Amniotic stem cell (primary cell): ENCODE data around the gene ADRB1.

ENCODE experiments used
- DNase-seq: peaks from one replicate; lab custom pipeline; 2025; lab: John Stamatoyannopoulos, UW

Gene ADRB1

DNA sequence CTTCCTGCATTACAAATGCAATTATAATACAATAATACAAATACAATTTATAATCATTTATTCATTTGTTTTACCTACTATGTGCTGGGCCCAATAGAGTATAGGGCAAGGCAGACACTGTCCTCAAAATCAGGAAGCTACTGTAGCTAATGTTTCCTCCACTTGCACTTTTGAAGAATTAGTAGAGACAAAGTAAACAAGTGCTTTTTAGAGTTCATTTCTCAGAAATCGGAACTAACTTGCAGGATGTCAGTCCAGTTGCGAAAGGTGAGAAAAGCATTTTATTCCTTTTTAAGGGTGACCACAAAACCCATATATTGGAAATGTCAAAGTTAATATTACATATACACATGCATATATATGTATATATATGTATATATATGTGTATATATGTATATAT lies 14.2 kb downstream of the ADRB1 start:
- no peak for DNase-seq

DNA sequence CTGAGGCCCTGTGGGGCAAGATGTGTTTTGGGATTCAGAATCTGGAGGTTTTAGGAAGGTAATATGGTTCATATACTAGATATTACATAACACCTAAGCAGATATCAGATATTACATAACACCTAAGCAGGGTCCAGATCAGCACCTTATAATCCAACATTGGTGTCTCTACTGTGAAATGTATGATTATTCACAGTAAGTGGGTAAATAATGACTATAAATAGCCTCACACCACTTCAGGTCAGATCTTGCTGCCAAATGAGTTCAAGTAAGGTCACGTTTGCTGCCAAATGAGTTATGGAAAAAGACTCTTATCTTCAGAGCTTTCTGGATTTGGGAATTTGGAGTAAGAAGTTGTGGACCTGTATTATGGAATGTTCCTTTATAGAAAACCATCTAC lies 14.6 kb downstream of the ADRB1 start:
- DNase-seq = no peak

DNA sequence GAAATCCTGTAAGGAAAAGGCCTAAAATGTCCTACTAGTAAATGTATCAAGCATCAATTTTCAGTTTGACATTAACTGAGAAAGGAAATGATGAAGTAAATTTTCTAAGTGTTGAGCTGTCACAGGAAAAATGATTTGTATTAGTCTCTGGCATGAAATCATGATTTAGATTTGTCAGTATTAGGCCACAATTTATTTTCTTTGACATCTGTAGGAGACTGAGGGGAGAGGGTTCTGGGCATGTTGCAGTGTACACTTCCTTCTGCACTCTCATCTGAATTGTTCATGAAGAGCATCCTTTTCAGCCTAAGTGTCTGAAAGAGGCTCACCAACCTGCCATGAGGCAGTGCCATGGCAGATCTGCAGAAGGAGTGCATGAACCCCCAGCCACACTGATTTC lies 15.9 kb downstream of the ADRB1 start:
- DNase-seq = no peak

DNA sequence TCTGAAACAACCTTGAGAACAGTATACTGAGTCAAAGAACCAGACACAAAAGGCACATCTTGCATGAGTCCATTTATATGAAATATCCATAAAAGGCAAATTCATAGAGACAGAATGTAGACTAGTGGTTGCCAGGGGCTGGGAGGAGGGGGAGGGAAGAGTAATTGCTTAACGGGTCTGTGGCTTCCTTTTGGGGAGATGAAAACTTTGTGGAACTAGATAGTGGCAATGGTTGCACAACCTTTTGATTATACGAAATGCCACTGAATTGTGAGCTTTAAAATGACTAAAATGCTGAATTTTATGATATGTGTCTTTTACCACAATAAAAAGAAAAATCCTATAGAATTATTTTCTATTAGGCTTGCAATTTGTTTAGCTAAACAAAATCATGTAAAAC lies 16.8 kb downstream of the ADRB1 start:
- no peak for DNase-seq

DNA sequence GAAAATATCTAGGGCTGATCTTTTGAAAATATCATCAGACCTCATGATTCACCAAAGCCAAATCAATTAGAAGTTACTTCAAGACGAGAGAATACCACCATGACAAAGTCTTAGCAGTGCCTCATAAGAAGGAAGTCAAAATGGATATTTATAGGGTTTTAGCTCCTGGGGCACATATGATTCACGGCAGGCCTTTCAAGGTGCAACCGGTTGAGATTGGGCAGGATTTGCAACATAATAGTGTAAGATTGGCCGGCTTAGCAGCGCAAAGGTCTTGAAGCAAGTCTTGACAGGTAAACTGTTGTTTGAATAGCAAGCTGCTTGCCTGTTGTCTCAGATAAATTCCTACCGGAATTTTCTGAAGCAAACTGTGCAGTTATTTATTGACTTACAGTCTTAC lies 17.5 kb downstream of the ADRB1 start:
- DNase-seq = no peak

DNA sequence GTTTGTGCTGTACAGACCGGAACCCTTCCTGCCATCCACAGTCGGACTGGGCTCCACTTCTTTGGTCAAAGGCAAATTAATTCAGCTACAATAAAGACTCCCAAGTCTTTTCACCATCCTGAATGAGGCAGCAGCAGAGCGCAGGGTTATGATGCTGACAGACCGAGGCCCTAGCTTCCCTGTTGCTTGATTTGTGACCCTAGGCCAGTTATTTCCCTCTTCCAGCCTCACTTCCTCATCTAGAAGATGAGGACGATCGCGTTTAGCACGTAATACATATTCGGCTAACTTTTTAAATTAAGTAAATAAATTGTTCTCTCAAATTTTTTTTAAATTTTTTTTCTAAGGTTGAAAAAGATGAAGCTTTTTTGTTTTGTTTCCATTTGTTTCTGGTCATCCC lies 18.1 kb downstream of the ADRB1 start:
- DNase-seq = no peak

DNA sequence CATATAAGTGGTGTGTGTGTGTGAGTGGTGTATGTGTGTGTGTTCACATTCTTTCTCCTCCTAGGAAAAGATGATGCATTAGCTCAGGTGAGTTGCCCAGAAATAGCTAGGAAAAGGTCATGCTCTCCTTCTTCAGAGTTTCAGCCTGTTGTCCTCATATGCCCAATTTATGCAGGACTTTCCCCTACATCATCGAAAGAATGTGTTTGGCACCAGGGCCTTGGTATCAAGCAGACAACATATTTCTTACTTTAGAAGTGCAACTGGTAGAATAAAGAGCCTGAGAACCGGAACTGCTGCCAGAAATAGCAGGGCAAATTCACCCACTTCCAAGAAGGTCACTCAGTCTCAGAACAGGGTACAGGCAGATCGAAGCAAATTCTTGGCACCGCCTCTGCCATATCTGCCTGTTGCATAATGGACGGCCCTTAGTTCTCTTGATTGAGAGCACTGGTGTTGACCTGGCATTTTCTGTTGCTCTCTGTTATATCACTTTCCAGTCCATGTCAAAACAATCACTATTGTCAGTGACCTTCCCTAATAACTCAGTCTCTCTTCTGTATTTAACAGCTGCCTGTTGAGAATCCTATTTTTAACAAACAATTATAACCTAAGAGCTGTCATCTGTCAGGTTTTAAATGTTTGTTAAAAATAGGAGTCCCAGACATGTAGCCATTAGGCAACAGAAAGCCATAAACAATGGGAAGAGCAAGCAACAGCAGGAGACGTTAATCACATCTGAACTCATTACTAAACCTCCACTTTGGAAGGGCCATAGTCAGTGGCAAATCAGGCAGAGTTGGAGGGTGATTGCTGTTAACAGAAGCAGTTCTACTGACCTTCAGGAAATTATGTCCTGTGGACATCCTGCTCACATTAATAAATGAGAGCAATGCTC lies 20.7 kb downstream of the ADRB1 start:
- no peak for DNase-seq

DNA sequence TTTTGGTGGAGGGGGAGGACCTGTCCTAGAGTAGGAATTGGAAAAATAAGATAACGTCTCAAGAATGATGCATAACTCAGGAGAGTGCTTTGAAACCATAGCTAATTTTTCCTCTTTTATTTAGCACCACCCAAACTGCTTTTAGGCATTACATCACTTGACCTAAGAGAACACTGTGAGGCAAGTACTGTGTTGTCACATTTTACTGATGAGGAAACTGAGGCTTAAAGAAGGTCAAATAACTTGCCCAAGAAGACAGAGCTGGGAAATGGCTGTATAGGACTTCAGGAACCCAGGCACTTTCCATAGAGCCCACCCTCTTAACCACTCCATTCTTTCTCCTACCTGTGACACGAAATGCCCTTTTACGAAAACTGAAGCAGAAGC lies 21.4 kb downstream of the ADRB1 start:
- DNase-seq = no peak

DNA sequence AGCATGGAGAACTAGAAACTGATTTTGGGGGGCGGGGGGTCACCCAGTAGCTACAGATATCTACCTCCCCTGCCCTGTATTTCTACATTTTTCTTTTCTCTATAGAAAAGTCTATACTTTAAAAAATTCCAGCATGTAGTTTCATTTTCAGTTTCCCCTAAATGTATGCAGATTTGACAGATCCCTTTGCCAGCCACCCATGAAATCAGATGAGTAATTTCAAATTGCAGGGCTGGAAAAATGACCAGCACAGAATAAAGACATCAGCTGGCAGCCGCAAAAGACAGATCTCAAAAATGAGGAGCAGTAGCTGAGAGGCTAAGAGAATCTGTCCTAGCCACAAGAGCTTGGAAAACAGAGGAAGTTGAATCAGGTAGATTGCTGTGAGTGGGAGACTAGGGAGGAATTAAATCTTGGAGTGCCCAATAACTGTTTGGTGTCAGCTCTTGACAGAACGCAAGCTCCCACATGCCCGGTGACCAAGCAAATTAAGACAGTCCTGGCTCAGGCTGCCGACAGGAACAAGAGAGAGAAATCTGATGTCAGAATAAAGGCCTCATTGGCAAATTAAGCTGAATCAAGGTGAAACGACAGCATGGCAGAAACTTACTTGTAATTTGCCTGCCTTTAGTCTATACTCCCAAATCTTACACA lies 24.5 kb downstream of the ADRB1 start:
- DNase-seq = peak; percentile 13

DNA sequence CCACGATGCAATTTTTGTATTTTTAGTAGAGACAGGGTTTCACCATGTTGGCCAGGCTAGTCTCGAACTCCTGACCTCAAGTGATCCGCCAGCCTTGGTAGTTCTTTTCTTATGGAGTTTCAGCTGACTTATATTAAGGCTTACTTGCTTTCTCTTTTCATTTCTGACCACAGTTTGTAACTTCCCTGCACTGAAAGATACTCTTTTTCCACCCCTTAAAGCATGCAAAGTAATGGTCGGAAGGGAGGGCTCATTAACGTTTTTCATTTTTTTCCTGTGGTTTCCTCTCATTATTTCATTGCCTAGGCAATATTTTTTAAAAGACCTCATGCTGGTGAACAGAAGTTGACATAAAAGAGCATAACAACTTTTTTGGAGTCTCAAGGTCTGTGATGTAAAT lies 27.0 kb downstream of the ADRB1 start:
- DNase-seq = no peak

DNA sequence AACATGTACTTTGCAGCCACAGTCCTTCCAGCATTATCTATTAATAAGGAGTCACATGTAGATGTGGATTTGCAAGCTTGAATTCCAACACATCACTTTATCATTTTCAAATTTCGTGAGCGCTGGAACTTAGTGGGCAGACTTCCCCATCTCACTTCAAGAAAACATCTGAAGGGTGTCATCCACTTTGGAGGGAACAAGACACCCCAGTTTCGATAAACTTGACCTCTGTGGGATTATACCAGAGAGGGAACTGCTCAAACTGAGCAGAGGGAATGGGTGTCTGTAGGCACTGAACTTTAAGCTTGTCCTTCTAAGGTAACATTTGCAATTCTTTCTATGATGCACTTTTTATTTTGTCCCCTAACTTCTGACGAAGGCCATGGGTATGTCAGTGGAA lies 27.5 kb downstream of the ADRB1 start:
- no peak for DNase-seq

DNA sequence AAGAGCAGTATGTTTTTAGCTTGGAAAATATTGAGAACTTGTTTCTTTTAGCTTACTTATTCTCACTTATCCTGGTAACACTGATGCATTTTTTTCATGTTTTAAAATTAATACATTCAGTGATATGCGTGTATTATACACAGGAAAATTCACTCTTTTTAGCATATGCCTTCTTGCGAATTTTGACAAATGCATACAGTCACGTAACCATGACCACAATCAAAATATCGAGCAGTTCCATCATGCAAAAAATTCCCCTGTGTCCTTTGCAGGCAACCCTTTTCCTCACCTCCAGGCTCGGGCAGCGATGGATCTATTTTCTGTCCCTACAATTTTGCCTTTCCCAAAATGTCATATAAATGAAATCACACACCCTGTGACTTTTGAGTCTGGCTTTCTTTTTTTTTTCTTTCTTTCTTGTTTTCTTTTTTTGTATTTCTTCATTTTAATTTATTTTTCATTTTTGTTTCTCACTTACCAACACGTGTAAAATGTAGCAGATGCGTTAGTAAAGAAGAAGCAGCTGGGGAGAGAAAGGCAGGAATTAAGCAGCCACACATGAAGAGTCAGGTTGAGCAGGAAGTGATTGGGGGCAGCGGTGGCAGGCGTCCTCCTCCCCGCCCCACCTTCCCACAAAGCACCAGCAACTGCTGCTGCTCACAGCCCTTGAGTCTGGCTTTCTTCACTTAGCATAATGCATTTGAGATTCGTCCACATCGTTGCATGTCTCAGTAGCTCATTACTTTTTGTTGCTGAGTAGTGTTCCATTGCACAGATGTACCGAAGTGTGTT lies 29.9 kb downstream of the ADRB1 start:
- no peak for DNase-seq

DNA sequence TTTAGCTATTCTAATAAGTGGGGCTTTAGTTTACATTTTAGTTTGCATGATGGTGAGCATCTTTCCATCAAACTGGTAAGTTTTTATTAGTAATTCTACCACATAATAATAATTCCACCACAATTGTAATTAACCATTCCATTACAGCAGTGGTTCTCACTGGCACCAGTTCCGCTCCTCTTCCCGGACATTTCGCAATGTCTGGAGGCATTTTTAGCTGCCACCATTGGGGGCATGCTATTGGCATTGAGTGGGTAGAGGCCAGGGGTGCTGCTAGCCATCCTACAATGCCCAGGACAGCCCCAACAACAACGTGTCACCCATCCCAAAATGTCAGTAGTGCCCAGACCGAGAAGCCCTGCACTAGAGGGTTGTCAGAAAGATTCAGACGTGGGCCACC lies 31.4 kb downstream of the ADRB1 start:
- DNase-seq = no peak

DNA sequence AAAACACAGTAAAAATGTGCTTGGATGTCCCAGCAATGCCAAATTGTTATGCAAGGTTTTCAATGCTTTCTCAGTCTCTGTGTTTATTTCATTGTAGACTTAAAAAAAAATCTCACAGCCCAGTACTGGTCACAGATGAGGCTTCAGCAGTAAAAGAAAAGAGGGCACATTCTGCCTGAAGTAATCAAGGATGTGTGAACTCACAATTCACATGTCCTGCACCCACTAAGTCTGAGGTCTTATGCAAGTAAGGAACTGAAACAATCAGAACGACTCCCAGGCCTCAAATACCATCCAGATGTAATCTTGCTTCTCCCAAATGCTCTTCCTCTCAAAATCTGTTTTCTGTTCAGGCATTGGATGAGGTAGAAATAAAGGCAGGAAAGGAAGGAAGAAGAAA lies 33.7 kb downstream of the ADRB1 start:
- no peak for DNase-seq

DNA sequence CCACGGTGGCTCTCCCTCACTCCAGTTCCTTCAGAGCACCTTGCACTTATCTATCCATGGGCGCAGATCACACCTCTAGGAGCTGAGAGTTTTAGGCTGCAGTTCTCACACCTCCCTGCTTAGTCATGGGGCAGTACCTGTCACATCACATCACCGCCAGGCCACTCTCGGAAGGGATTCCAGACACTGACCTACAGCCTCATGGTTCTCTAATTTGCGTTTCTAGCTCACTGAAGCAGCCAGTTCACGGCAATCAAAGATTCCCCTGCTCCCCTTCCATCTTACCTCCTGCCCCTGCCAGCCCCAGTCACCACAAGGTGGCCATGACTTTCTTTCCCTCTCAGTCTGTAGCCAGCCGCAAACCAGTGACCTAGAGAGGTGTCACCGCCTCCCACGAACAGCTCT lies 34.2 kb downstream of the ADRB1 start:
- DNase-seq = no peak

DNA sequence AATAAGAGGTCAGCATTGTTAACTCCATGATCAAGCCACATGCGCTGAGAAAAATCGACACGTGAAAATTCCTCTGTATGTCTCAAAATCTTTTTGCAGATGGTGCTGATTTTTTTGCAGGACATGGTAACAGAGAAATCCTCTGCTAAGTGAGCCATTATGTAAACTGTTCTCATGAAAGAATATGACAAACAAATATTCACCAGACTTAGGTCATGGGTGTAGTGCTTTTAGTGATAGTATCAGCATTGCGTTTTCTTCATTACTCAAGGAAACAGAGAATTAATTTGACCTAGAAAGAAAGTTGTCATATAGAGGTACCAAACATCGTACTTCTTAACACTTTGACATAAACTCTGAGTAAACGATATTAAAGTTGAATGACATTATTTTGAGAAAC lies 34.7 kb downstream of the ADRB1 start:
- no peak for DNase-seq

DNA sequence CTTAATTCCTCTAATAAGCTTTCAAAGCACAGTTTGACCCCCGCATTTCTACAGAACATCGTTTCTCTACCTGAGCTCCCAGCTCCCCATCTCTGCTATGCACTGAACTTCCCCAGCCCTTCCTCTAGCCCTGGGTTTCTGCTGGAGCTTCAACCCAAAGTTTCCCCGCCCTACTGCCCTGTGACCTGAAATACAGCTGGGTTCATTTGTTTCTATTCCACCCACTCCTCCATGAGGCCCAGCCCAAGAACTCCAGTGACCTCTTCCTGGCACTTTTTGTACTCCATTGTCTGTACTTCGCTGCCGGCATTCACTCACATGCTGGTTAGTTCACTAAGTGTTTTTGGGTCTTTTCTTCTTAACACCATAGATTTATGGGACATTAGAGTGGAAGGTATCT lies 35.8 kb downstream of the ADRB1 start:
- no peak for DNase-seq

DNA sequence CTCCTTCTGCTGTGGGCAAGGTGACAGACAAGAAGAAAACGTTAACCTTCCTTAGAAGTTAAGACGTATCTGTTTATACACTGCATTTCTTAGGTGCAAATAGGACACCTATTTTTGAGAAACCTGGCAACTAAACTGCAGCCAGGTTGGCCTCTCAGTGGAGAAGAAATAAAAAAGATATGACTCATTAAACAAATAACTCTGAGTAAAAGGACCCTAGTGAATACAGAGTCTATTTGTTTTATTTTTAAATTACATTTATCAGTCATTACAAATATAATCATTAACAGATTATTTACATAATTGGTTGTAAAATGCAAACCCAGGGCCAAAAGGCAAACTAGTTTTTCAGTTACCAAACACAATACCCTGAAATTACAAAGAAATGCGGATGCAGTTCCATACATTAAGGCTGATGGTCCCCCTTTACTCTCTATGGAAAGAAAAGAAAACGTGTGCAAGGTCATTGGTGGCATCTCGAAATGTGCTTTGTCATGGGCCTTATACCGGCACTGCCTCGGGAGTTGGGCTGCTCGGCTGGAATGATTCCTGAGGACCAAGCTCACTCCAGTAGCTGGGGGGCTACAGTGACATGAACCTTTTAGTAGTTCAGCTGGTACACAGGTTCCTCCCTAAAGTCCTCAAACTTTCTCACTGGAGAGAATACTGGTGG lies 38.4 kb downstream of the ADRB1 start:
- DNase-seq = no peak

DNA sequence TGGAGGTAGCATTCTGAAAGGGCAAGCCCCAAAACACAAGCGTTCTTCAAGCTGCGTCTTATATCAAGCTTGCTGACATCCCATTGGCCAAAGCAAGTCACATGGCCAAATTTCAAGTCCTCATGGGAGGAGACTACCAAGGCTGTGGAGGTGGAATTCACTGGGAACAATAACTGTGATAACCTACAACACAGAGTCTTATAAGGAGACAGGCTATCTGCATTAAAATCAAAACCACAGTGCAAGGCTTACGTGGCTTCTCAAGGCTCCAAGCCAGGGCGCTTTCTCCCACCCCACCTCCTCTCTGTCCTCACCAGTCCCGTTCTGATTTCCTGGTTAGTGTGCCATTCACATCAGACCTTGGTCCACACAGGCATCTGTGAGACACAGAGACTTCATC lies 39.4 kb downstream of the ADRB1 start:
- no peak for DNase-seq

DNA sequence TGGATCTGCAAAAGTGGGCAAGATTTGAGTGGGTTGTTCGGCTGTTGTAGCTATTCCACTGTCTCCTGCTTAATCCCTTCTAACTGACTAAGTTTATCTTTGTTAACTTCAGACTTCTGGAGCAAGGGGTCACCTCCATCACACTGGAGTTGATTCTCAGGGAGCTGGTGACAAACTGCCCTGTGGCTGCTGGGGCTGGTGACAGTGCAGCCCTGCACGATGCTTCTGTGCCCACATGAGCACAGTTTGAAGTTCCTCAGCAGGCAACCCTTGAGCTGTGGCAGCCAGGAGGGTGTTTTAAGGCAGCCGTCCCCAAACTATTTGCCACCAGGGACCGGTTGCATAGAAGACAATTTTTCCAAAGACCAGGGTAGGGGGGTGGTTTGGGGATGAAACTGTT lies 40.5 kb downstream of the ADRB1 start:
- DNase-seq = no peak

DNA sequence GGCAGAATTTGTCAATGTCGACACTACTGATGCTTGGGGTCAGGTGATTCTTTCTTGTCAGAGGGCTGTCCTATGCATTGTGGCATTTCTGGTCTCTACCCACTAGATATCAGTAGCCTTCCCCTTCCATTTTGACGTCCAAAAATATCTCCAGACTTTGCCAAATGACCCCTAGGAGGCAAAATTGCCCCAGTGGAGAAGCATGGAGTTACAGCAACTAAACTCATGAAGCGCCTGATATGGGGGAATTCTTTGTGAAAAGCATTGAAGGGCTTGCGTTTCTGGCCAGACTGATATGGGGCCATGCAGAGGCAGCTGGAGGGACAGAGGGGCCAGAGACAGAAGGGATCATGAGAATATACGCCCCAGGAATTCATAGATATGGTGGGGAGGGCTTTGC lies 43.6 kb downstream of the ADRB1 start:
- no peak for DNase-seq

DNA sequence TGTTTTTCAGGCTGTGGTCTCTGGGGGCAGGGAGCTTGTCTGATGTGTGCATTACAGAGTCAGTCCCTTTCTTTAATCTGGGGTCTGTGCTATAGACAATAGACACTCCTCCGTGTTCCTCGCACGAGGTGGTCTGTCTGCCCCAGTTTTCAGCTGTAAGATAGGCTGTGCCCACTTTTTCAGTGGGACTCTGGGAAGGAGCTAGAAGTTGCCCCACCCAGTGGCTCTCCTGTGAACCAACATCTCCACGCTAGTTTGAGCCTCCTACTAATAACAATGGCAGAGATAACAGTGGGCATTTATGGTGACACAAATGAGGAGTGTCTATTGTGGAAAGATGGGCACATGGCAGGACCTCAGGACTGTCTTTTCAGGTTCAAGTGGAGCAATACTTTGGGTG lies 44.0 kb downstream of the ADRB1 start:
- DNase-seq = no peak
